ENCODE data around the gene NFKBIZ. TPM values are rescaled to one million over a fixed set of nuclear protein-coding genes. Genes with fewer than 3 reads are reported as not detected.

The NFKBIZ gene
- total and polyA plus RNA-seq, 4 donors = 4.8 to 78.8 (median 23.7) TPM

- TF ChIP-seq EGR1 (IDR thresholded peaks at IDR 0.05; ENCODE audit: low read depth in 2 of 2) (no peak), RAD21 (IDR thresholded peaks at IDR 0.05) (no peak), TAF1 (conservative IDR thresholded peaks at IDR 0.05) (no peak), HNF4A (conservative IDR thresholded peaks at IDR 0.05) (no peak), RXRA (IDR thresholded peaks at IDR 0.05) (no peak), NR2F2 (IDR thresholded peaks at IDR 0.05) (no peak), FOXA1 (IDR thresholded peaks at IDR 0.05) (no peak), SP1 (IDR thresholded peaks at IDR 0.05) (no peak)
- TF ChIP-seq, protein P1, sequence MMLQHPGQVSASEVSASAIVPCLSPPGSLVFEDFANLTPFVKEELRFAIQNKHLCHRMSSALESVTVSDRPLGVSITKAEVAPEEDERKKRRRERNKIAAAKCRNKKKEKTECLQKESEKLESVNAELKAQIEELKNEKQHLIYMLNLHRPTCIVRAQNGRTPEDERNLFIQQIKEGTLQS (IDR thresholded peaks at IDR 0.05) = no peak
- TF ChIP-seq, protein P2, sequence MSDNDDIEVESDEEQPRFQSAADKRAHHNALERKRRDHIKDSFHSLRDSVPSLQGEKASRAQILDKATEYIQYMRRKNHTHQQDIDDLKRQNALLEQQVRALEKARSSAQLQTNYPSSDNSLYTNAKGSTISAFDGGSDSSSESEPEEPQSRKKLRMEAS (IDR thresholded peaks at IDR 0.05) = no peak
- Histone ChIP-seq H3K36me3 (ENCODE audit: control insufficient read depth in 4 of 4, insufficient read depth in 3 of 4, low read depth in 1 of 4, low read length in 3 of 4) (peaks cover 10 to 83% (median 75%) of the 10 kb centered on the region in 4 donors), H3K9ac (ENCODE audit: low read depth in 1 of 2, low read length in 2 of 2) (no peak overlapping the region), H3K27me3 (ENCODE audit: control insufficient read depth in 4 of 4, insufficient read depth in 4 of 4, low read length in 3 of 4) (no peaks in the 10 kb centered on the region), H3K9me3 (ENCODE audit: control insufficient read depth in 4 of 4, low read length in 3 of 4) (no peaks in the 10 kb centered on the region), H3K27ac (ENCODE audit: low read depth in 1 of 2, low read length in 2 of 2) (no peak overlapping the region), H3K4me3 (ENCODE audit: low read depth in 1 of 3, low read length in 3 of 3) (no peak overlapping the region), H3K4me1 (ENCODE audit: control insufficient read depth in 4 of 4, insufficient read depth in 4 of 4, low read length in 3 of 4) (peaks cover 1 to 12% (median 6%) of the 10 kb centered on the region in 4 donors)
- WGBS = 93% methylated on average over 4 of the region's 4 CpGs
- DNase-seq (ENCODE audit: low spot score) = no peak
Measured at GRCh38 chr3:101858464-101859030, 9.2 kb downstream of the NFKBIZ start.

DNA sequence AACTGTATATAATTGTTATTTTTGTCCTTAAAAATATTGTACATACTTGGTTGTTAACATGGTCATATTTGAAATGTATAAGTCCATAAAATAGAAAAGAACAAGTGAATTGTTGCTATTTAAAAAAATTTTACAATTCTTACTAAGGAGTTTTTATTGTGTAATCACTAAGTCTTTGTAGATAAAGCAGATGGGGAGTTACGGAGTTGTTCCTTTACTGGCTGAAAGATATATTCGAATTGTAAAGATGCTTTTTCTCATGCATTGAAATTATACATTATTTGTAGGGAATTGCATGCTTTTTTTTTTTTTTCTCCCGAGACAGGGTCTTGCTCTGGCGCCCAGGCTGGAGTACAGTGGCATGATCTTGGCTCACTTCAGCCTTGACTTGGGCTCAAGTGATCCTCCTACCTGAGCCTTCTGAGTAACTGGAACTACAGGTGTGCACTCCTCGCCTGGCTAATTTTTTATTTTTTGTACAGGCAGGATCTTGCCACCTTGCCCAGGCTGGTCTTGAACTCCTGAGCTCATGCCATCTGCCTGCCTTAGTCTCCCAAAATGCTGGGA is 10.7 kb downstream of the NFKBIZ start:
- Histone ChIP-seq H3K9ac (ENCODE audit: low read depth in 1 of 2, low read length in 2 of 2) (no peak overlapping the region), H3K9me3 (ENCODE audit: control insufficient read depth in 4 of 4, low read length in 3 of 4) (no peaks in the 10 kb centered on the region), H3K27me3 (ENCODE audit: control insufficient read depth in 4 of 4, insufficient read depth in 4 of 4, low read length in 3 of 4) (no peaks in the 10 kb centered on the region), H3K4me1 (ENCODE audit: control insufficient read depth in 4 of 4, insufficient read depth in 4 of 4, low read length in 3 of 4) (peaks cover 1 to 10% (median 4%) of the 10 kb centered on the region in 4 donors), H3K27ac (ENCODE audit: low read depth in 1 of 2, low read length in 2 of 2) (no peak overlapping the region), H3K36me3 (ENCODE audit: control insufficient read depth in 4 of 4, insufficient read depth in 3 of 4, low read depth in 1 of 4, low read length in 3 of 4) (peaks cover 9 to 69% (median 62%) of the 10 kb centered on the region in 4 donors), H3K4me3 (ENCODE audit: low read depth in 1 of 3, low read length in 3 of 3) (no peak overlapping the region)
- TF ChIP-seq JUND (IDR thresholded peaks at IDR 0.05) = peak in 1 of 2 donors; percentile 1
- no peak for TF ChIP-seq EGR1 (IDR thresholded peaks at IDR 0.05; ENCODE audit: low read depth in 2 of 2)
- no peak for DNase-seq (ENCODE audit: low spot score)
- WGBS = 94% methylated on average over 5 of the region's 5 CpGs

DNA sequence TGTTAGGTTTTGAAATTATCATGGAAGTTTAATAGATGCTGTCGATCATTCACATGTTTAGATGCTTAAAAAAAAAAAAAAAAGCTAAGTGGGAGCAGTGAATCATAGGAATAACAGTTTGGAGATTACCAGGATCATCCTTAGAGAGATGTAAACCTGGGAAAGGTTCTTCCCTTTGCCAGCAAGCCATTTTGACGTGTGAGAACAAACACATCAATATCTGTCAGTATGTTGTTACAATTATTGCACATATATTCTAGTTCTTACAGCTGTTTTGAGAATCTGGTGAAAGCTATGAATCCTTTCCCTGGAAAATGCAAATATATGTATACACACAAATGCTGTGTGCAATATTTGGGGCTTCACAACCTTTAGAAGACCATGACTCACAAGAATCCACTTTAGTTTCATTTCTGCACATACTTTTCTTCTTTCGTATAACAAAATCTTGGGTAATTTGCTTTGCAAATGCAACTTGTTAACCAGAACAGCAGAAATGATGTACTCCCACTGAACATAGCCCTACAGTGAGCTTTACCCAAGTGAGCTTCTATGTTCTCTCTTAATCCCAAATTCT is 12.0 kb downstream of the NFKBIZ start:
- H3K36me3 ChIP-seq (ENCODE audit: control insufficient read depth in 4 of 4, insufficient read depth in 3 of 4, low read depth in 1 of 4, low read length in 3 of 4) = peaks cover 6 to 58% (median 51%) of the 10 kb centered on the region in 4 donors
- H3K9me3 ChIP-seq (ENCODE audit: control insufficient read depth in 4 of 4, low read length in 3 of 4) = no peaks in the 10 kb centered on the region
- 78% methylated on average over 3 of the region's 3 CpGs for WGBS
- H3K4me3 ChIP-seq (ENCODE audit: low read depth in 1 of 3, low read length in 3 of 3) = no peak overlapping the region
- H3K27me3 ChIP-seq (ENCODE audit: control insufficient read depth in 4 of 4, insufficient read depth in 4 of 4, low read length in 3 of 4) = no peaks in the 10 kb centered on the region
- peaks cover 1 to 7% (median 5%) of the 10 kb centered on the region in 4 donors for H3K4me1 ChIP-seq (ENCODE audit: control insufficient read depth in 4 of 4, insufficient read depth in 4 of 4, low read length in 3 of 4)
- H3K27ac ChIP-seq (ENCODE audit: low read depth in 1 of 2, low read length in 2 of 2) = no peak overlapping the region
- H3K9ac ChIP-seq (ENCODE audit: low read depth in 1 of 2, low read length in 2 of 2) = no peak overlapping the region
- no peak for DNase-seq (ENCODE audit: low spot score)
- TF ChIP-seq YY1 (IDR thresholded peaks at IDR 0.05) (no peak), JUND (IDR thresholded peaks at IDR 0.05) (no peak), RAD21 (IDR thresholded peaks at IDR 0.05) (no peak), ZBTB33 (IDR thresholded peaks at IDR 0.05) (no peak), GABPA (IDR thresholded peaks at IDR 0.05 in 1 of 2, conservative IDR thresholded peaks at IDR 0.05 in 1 of 2) (no peak), TAF1 (conservative IDR thresholded peaks at IDR 0.05) (no peak), FOXA2 (IDR thresholded peaks at IDR 0.05) (no peak), NR2F2 (IDR thresholded peaks at IDR 0.05) (no peak), EGR1 (IDR thresholded peaks at IDR 0.05; ENCODE audit: low read depth in 2 of 2) (no peak), HNF4G (IDR thresholded peaks at IDR 0.05) (no peak), SP1 (IDR thresholded peaks at IDR 0.05) (no peak)
- TF ChIP-seq, protein P2 (IDR thresholded peaks at IDR 0.05) = no peak
- TF ChIP-seq, protein P3, sequence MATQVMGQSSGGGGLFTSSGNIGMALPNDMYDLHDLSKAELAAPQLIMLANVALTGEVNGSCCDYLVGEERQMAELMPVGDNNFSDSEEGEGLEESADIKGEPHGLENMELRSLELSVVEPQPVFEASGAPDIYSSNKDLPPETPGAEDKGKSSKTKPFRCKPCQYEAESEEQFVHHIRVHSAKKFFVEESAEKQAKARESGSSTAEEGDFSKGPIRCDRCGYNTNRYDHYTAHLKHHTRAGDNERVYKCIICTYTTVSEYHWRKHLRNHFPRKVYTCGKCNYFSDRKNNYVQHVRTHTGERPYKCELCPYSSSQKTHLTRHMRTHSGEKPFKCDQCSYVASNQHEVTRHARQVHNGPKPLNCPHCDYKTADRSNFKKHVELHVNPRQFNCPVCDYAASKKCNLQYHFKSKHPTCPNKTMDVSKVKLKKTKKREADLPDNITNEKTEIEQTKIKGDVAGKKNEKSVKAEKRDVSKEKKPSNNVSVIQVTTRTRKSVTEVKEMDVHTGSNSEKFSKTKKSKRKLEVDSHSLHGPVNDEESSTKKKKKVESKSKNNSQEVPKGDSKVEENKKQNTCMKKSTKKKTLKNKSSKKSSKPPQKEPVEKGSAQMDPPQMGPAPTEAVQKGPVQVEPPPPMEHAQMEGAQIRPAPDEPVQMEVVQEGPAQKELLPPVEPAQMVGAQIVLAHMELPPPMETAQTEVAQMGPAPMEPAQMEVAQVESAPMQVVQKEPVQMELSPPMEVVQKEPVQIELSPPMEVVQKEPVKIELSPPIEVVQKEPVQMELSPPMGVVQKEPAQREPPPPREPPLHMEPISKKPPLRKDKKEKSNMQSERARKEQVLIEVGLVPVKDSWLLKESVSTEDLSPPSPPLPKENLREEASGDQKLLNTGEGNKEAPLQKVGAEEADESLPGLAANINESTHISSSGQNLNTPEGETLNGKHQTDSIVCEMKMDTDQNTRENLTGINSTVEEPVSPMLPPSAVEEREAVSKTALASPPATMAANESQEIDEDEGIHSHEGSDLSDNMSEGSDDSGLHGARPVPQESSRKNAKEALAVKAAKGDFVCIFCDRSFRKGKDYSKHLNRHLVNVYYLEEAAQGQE (IDR thresholded peaks at IDR 0.05) = no peak
- TF ChIP-seq, protein P4, sequence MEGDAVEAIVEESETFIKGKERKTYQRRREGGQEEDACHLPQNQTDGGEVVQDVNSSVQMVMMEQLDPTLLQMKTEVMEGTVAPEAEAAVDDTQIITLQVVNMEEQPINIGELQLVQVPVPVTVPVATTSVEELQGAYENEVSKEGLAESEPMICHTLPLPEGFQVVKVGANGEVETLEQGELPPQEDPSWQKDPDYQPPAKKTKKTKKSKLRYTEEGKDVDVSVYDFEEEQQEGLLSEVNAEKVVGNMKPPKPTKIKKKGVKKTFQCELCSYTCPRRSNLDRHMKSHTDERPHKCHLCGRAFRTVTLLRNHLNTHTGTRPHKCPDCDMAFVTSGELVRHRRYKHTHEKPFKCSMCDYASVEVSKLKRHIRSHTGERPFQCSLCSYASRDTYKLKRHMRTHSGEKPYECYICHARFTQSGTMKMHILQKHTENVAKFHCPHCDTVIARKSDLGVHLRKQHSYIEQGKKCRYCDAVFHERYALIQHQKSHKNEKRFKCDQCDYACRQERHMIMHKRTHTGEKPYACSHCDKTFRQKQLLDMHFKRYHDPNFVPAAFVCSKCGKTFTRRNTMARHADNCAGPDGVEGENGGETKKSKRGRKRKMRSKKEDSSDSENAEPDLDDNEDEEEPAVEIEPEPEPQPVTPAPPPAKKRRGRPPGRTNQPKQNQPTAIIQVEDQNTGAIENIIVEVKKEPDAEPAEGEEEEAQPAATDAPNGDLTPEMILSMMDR (IDR thresholded peaks at IDR 0.05; ENCODE audit: low read depth, low read length, missing input control) = no peak
- TF ChIP-seq, protein P1 (IDR thresholded peaks at IDR 0.05) = no peak

All from liver (tissue), 9 donors.